HT-29 (cell line): ENCODE results near the gene NCOA1. TPM values are rescaled to one million over a fixed set of nuclear protein-coding genes. Genes with fewer than 3 reads are reported as not detected.

ENCODE experiments used
- DNase-seq: peaks from one replicate; pipeline ENCODE4 v3.0.0-alpha.2; 2015; ENCODE audit warnings: low spot score
- total RNA-seq: library from RNA; depleted of rRNA; stranded (reverse); fragments of >200 nt; shearing (Covaris generic); gene quantifications from 2 replicates; pipeline ENCODE4 v1.2.3, GENCODE V29; 2014

NCOA1 gene
- total RNA-seq, 1 experiment from 2014 or later = 4.0 TPM

DNA sequence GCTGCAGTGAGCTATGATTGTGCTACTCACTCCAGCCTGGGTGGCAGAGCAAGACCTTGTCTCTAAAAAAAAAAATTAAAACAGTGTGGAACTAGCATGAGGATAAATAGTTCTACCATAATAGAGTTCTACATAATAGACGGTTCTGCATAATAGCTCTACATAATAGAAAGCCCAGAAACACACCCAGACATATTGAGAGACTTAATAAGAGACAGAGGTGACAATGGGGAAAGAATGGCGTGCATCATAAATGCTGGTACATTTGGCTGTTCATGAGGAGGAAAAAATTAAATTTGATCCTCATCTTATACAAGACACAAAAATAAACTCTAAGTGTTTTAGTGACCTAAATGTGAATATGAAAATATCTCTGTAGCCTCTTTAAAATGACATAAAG lies 243.7 kb downstream of the NCOA1 start:
- DNase-seq = no peak

DNA sequence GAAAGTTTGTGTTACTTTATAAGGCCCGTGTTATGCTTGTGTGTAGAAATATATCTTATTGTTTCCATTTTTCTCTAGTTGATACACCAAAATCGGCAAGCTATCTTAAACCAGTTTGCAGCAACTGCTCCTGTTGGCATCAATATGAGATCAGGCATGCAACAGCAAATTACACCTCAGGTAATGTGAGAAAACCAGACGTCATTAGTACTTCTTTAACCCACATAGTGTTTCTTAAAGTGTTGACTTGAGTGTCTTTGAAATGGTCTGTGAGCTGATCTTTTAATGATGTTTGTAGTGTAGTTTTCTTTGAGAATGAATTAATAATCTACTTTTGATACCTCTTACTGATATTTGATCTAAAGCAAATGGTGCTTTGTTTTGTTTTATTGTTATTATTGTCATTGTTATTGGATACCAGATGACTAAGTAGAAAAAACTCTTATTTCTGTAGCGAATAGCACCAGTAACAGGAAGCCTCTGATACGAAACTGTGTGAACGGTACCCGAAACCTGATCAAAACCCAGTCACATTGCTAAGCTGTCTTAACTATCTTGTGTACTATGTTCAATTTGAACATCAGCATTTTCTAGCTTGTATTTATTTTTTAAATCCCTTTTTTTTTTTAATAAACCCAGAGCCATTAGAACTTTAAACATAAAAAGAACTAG lies 248.4 kb downstream of the NCOA1 start:
- no peak for DNase-seq

- no peak for DNase-seq
These were observed 249.1 kb downstream of the NCOA1 start for GRCh38 chr2:24740142-24740541.

DNA sequence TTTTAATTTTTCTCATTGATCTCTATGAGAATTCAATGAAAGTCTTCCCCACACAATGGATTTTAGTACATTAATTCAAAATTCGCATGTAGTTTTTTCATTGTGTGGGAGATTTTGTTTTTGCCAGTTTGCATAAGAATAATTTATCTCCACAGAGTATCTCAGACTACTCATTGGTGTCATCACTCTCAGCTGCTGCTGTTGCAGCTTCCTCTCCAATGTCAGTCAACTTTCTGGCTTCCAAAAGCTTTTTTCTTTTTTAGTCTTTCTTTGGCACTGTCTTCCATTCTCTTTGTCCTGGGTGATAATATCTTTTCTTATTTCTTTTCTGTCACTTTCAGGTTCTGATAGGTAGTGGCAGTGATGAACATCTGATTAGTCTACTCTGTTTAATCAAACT lies 251.7 kb downstream of the NCOA1 start:
- no peak for DNase-seq

DNA sequence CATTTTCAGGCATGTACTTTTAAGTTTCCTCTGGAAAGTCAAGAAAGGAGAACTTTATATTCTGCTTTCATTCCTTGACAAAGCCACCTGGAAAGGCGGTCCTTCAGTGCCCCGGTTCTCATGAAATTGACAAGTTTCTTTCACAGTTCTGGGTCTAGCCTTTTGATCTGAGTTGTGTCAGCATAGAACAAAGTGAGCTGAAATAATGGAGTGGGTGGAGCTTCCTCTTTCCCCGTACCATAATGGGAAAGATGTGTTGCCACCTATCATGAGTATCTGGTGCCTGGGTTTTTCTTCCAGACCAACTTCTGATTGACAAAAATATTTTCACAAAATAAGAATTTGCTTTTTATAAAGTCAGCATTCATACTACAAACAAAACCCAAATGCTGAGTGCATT lies 252.9 kb downstream of the NCOA1 start:
- no peak for DNase-seq

GRCh38 chr2:24744356-24744755 lies 253.3 kb downstream of the NCOA1 start:
- no peak for DNase-seq

GRCh38 chr2:24745825-24746224 lies 254.8 kb downstream of the NCOA1 start:
- no peak for DNase-seq

DNA sequence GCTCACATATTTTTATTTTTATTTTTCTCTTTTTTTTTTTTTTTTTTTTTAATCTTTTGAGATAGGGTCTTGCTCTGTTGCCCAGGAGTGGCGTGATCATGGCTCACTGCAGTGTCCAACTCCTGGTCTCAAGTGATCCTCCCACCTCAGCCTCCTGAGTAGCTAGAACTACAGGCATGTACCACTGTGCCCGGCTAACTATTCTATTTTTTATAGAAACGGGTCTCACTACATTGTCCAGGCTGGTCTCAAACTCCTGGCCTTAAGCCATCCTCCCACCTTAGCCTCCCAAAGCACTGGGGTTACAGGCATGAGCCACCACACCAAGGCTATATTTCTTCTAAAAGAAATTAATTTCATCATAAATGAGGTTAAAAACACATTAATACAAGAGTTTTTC lies 256.2 kb downstream of the NCOA1 start:
- no peak for DNase-seq

DNA sequence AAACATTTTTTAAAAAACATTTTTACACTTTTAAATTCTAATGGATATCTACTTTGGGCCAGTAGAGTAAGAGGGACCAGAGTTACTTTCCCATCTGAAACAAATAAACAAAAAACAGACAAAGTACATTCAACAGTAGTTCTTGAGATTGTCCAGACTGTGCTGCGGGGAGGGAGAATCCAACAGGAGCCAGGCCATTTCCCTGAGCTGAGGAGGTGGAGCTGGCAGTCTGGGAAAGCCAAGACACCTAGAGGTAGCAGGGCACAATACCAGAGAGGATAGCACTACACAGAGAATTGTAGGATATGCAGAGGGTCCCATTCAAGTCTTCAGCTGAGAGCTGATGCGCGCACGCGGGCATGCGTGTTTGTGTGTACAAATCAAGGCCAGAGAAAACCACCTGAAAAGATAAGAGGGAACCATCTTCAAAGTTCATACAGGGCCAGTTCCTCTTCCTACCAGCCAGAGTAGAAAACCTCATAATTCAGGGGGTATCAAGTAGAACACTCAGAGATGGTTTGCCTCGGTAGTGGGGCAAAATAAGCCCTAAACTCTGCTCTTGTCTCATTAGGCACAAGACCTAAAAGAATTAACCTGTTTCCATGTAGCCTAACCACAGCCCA lies 258.1 kb downstream of the NCOA1 start:
- no peak for DNase-seq

- no peak for DNase-seq
These were observed 264.1 kb downstream of the NCOA1 start for GRCh38 chr2:24754985-24755705.

- DNase-seq = no peak
These were observed 265.7 kb downstream of the NCOA1 start for GRCh38 chr2:24756789-24757188.

DNA sequence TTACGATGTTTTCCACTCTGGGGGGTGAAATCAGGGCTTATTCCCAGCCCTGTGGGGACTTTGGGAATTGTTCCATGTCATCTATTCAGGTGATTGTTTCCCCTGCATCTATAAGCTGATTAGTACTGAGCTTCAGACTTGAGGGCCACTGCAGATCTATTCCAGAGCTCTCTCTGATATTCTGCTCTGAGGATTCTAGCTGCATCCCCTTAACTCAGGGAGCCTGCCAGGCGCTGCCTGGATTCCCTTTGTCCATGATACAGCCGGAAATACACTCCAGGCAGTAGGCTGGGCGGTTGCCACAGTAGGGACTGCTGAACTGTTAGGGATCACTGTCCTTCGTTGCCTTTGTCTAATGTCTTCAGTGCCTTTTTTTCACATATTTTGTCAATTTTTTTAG lies 270.8 kb downstream of the NCOA1 start:
- DNase-seq = no peak

- DNase-seq = no peak
These were observed 271.5 kb downstream of the NCOA1 start for GRCh38 chr2:24762518-24762917.

- no peak for DNase-seq
These were observed 272.8 kb downstream of the NCOA1 start for GRCh38 chr2:24763843-24764242.

- no peak for DNase-seq
These were observed 275.6 kb downstream of the NCOA1 start for GRCh38 chr2:24766609-24767008.

DNA sequence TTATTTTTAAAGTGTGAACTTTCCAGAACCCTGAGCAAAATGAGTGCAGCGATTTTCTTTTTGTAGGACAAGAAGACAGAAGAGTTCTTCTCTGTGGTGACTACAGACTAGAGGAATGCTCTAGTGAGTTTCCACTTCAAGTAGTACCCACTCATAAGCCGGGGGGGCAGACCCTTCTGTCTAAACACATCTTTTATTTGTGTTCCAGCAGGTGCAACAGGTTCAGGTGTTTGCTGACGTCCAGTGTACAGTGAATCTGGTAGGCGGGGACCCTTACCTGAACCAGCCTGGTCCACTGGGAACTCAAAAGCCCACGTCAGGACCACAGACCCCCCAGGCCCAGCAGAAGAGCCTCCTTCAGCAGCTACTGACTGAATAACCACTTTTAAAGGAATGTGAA lies 277.0 kb downstream of the NCOA1 start:
- no peak for DNase-seq

DNA sequence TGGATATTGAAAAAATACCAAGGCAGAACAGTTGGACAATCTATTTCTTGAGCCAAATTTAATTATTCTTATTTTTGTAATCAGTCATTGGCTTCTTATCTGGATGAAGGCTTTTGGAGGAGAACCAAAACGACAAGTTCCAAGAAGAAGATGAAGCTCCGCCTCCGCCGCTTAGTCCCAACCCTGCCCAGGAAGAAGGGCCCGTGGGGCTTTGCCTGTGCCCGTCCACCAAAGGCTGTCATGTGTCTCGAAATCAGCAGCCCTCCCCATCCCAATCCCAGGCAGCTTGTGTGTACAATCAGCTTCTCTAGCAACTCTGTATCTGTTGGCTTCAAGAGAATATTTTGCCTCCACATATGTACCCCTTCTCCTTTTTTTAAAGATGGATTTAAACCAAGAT lies 277.5 kb downstream of the NCOA1 start:
- DNase-seq = no peak

- DNase-seq = no peak
These were observed 280.0 kb downstream of the NCOA1 start for GRCh38 chr2:24771061-24771460.

DNA sequence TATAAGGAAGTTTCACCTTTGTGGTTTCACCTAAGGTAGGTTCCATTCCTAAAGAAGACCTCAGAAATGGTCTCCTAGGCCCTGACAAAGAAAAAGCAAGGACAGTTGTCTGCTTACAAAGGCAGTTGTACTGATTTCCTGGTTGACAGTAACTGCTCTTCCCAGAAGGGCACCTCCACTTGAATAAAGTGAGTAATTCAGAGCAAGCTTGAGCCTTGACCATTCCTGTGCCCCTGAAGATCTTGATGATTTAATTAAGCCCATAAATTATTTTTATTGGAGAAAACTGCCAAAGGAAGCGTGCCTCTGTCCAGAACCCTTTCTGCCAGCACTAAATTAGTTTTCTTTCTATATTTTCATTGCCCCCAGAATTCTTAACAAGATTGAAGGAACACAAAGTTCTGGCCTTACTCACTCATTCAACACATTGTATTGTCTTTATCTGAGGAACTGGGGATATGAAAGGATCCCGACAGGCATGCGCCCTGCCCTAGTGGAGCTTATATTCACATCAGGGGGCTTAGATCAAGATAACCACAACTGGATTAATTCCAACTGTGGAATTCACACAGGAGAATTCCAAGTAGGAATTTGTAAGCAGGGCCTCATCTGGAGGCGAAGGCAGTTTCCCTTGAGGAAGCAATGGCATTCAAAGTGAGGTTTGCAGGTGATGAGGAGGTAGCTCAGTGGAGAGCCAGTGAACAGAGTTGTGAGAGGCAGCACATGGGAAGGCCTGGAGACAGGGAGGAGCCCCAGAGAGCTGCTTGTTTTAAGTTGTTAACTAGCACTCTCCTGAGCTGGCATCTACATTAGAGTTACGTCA lies 280.9 kb downstream of the NCOA1 start:
- DNase-seq = no peak

DNA sequence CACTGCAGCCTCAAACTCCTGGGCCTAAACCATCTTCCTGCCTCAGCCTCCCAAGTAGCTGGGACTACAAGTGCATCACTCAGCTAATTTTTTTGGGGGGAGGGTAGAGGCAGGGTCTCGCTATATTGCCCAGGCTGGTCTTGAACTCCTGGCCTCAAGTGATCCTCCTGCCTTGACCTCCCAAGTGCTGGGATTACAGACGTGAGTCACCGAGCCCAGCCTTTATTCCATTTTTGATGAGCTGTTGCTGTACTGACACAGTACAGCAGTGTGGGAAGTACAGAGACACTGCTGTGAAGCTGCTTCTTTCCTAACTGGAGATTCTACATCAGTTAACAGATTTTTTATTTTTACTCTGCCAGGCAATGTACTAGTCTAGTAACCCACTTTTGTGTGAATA lies 283.3 kb downstream of the NCOA1 start:
- DNase-seq = no peak

GRCh38 chr2:24779116-24779515 lies 288.1 kb downstream of the NCOA1 start:
- DNase-seq = peak; percentile 37

DNA sequence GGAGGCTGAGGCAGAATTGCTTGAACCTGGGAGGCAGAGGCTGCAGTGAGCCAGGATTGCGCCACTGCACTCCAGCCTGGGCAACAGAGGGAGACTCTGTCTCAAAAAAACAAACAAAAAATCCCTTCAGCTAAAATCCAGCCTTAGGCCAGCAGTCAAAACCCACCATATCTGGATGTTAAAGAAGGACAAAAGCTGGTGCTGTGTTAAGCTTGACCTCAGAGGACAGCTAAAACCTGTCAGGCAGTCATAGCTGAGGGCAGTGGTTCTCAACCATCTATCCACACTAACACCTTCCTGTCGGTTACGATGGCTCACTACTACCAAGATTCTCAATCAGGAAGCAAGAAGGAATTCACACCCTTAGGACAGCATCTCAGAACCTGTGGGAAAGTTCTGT lies 292.6 kb downstream of the NCOA1 start:
- DNase-seq = no peak
